OCI-LY7 (cell line): ENCODE results near the gene MAPKAPK3. TPM values are rescaled to one million over a fixed set of nuclear protein-coding genes. Genes with fewer than 3 reads are reported as not detected.

ENCODE experiments used
- BruUV-seq: library from RNA; stranded (reverse); fragments of 400-500 nt; replicated peaks from 2 replicates; lab custom pipeline; 2021; lab: Mats Ljungman, UMichigan
- CTCF ChIA-PET: fragments of 300-600 bp; sonication (Branson Sonifier 250); formaldehyde crosslinking; loops from one replicate; lab custom pipeline; 2022; ENCODE audit warnings: antibody characterized with exemption; ENCODE audit not compliant: unreplicated experiment; lab: Charles Lee
- POLR2A ChIA-PET: fragments of 300-600 bp; sonication (Branson Sonifier 250); formaldehyde crosslinking; loops from one replicate; lab custom pipeline; 2022; ENCODE audit warnings: antibody characterized with exemption; lab: Charles Lee
- DNase-seq: peaks from one replicate; pipeline ENCODE4 v3.0.0-alpha.2; 2015; ENCODE audit warnings: low spot score
- H2AFZ ChIP-seq: fragments of 200-600 bp; sonication (generic), shearing (Covaris generic); 2 replicates; pipeline ENCODE4 v1.6.1; 2014; ENCODE audit warnings: mild to moderate bottlenecking, antibody characterized with exemption, low read length, moderate library complexity
- H3K27ac ChIP-seq: fragments of 200-600 bp; sonication (generic); 2 replicates; pipeline ENCODE4 v1.5.1; 2014; ENCODE audit warnings: mixed run types, low read depth, mild to moderate bottlenecking, moderate library complexity, low read length, inconsistent platforms; ENCODE audit not compliant: poor library complexity, severe bottlenecking
- H3K36me3 ChIP-seq: fragments of 200-600 bp; sonication (generic); 2 replicates; pipeline ENCODE4 v1.6.1; 2014; ENCODE audit warnings: mild to moderate bottlenecking, antibody characterized with exemption, low read length, moderate library complexity, mixed read lengths; ENCODE audit not compliant: insufficient read depth
- H3K4me1 ChIP-seq: fragments of 200-600 bp; sonication (generic); 2 replicates; pipeline ENCODE4 v1.5.1; 2014; ENCODE audit warnings: mild to moderate bottlenecking, low read length; ENCODE audit not compliant: insufficient read depth, poor library complexity, severe bottlenecking
- H3K4me2 ChIP-seq: fragments of 200-600 bp; sonication (generic); 2 replicates; pipeline ENCODE4 v1.6.1; 2014; ENCODE audit warnings: mild to moderate bottlenecking, low read length
- H3K4me3 ChIP-seq: fragments of 200-600 bp; sonication (generic); 2 replicates; pipeline ENCODE4 v1.5.1; 2014; ENCODE audit warnings: mild to moderate bottlenecking, low read depth, low read length; ENCODE audit not compliant: poor library complexity, severe bottlenecking
- H3K79me2 ChIP-seq: fragments of 200-600 bp; sonication (generic); 2 replicates; pipeline ENCODE4 v1.6.1; 2016; ENCODE audit warnings: low read depth, mild to moderate bottlenecking, low read length, moderate library complexity, mixed read lengths; ENCODE audit not compliant: insufficient read depth
- H3K9me2 ChIP-seq: fragments of 200-600 bp; sonication (generic); 2 replicates; pipeline ENCODE4 v1.6.1; 2016; ENCODE audit warnings: mild to moderate bottlenecking, low read length, mixed read lengths; ENCODE audit not compliant: insufficient read depth
- H3K9me3 ChIP-seq: fragments of 200-600 bp; sonication (generic); 2 replicates; pipeline ENCODE4 v1.6.1; 2014; ENCODE audit warnings: mild to moderate bottlenecking, mixed run types, low read length, mixed read lengths
- H4K20me1 ChIP-seq: fragments of 200-600 bp; sonication (generic); 2 replicates; pipeline ENCODE4 v1.6.1; 2014; ENCODE audit warnings: mild to moderate bottlenecking, antibody characterized with exemption, low read length, moderate library complexity, mixed read lengths; ENCODE audit not compliant: insufficient read depth
- CTCF ChIP-seq: fragments of 200-600 bp; sonication (generic); conservative IDR thresholded peaks from 2 replicates; pipeline ENCODE4 v1.5.1; 2014; ENCODE audit warnings: mild to moderate bottlenecking, antibody characterized with exemption, low read length, moderate library complexity, mixed read lengths
- EZH2phosphoT487 ChIP-seq: fragments of 200-600 bp; sonication (generic); IDR thresholded peaks from 2 replicates; pipeline ENCODE4 v1.6.1; 2018; ENCODE audit warnings: low read depth, borderline replicate concordance, mild to moderate bottlenecking, mixed run types, antibody characterized with exemption, low read length, moderate library complexity, mixed read lengths
- intact Hi-C: fragments of 100-400 bp; cut with micrococcal nuclease; formaldehyde crosslinking; loops from one replicate; pipeline ENCODE4 v1.10.0; 2022; ENCODE audit not compliant: unreplicated experiment
- total RNA-seq, 2 experiments: library from RNA; depleted of rRNA in 1 of 2; stranded (reverse); fragments of >200 nt in 1 of 2; shearing (Covaris generic) in 1 of 2; gene quantifications; 2 replicates each; pipeline ENCODE4 v1.2.3, GENCODE V29; 2014 to 2022

MAPKAPK3 gene
- total RNA-seq, 2 experiments from 2014 or later: 17.5 to 25.2 TPM

- H3K36me3 ChIP-seq: no peaks in the 10 kb centered on the region
- no peaks in the 10 kb centered on the region for H3K4me1 ChIP-seq
- no peaks in the 10 kb centered on the region for H3K79me2 ChIP-seq
- H4K20me1 ChIP-seq: no peaks in the 10 kb centered on the region
- intact Hi-C loops: no loop called here
- no peak overlapping the region for H3K4me3 ChIP-seq
- BruUV-seq: no TSS peak
- no peak overlapping the region for H3K4me2 ChIP-seq
- no peaks in the 10 kb centered on the region for H3K9me3 ChIP-seq
- no peak overlapping the region for H3K27ac ChIP-seq
- ChIA-PET POLR2A (no interaction called here), CTCF (no interaction called here)
- no peak overlapping the region for H2AFZ ChIP-seq
- no peak for DNase-seq
- no peaks in the 10 kb centered on the region for H3K9me2 ChIP-seq
- TF ChIP-seq CTCF (no peak), EZH2phosphoT487 (no peak)
Observed at GRCh38 chr3:50599716-50600118, 17.2 kb upstream of the MAPKAPK3 start.

- CTCF ChIA-PET: no interaction called here
- TF ChIP-seq CTCF: no peak
- no peak for TF ChIP-seq EZH2phosphoT487
- Histone ChIP-seq H3K9me2 (no peaks in the 10 kb centered on the region), H3K79me2 (no peaks in the 10 kb centered on the region), H3K4me2 (no peak overlapping the region), H3K36me3 (no peaks in the 10 kb centered on the region), H3K27ac (no peak overlapping the region), H3K9me3 (no peaks in the 10 kb centered on the region), H3K4me1 (no peaks in the 10 kb centered on the region), H2AFZ (no peak overlapping the region), H4K20me1 (no peaks in the 10 kb centered on the region), H3K4me3 (no peak overlapping the region)
- POLR2A ChIA-PET: no interaction called here
- DNase-seq: no peak
- BruUV-seq: no TSS peak
- intact Hi-C loops: no loop called here
Observed at GRCh38 chr3:50600141-50600753, 16.7 kb upstream of the MAPKAPK3 start.

- Histone ChIP-seq H3K36me3 (no peaks in the 10 kb centered on the region), H3K4me2 (no peak overlapping the region), H3K9me3 (no peaks in the 10 kb centered on the region), H3K4me1 (no peaks in the 10 kb centered on the region), H3K4me3 (no peak overlapping the region), H2AFZ (no peak overlapping the region), H3K27ac (no peak overlapping the region), H4K20me1 (no peaks in the 10 kb centered on the region), H3K9me2 (no peaks in the 10 kb centered on the region), H3K79me2 (no peaks in the 10 kb centered on the region)
- BruUV-seq: no TSS peak
- no peak for DNase-seq
- POLR2A ChIA-PET: no interaction called here
- intact Hi-C loops: no loop called here
- CTCF ChIA-PET: no interaction called here
- TF ChIP-seq CTCF (no peak), EZH2phosphoT487 (no peak)
Observed at GRCh38 chr3:50600841-50601591, 15.9 kb upstream of the MAPKAPK3 start.
